Tibial nerve (tissue), 4 donors: ENCODE results near the gene SF3B5. TPM values are rescaled to one million over a fixed set of nuclear protein-coding genes. Genes with fewer than 3 reads are reported as not detected.

Source experiments
- DNase-seq, 2 donors: peaks; one replicate each; pipeline ENCODE4 v3.0.0-alpha.2; 2019; ENCODE audit warnings: low spot score in 2 of 2
- H3K27ac ChIP-seq, 4 donors: fragments of 200-600 bp; sonication (generic) in 3 of 4; one replicate each; pipeline ENCODE4 v1.5.1; 2017 to 2019; ENCODE audit warnings: mild to moderate bottlenecking in 1 of 4
- H3K27me3 ChIP-seq, 2 donors: fragments of 200-600 bp; sonication (generic) in 1 of 2; one replicate each; pipeline versions ENCODE4 v1.5.1 to v1.6.0; 2017 to 2019
- H3K36me3 ChIP-seq, 3 donors: fragments of 200-600 bp; sonication (generic); one replicate each; pipeline ENCODE4 v1.5.1; 2018 to 2019
- H3K4me1 ChIP-seq, 4 donors: fragments of 200-600 bp; sonication (generic) in 3 of 4; one replicate each; pipeline ENCODE4 v1.5.1; 2017 to 2019
- H3K4me3 ChIP-seq, 4 donors: fragments of 200-600 bp; sonication (generic) in 3 of 4; one replicate each; pipeline ENCODE4 v1.5.1; 2017 to 2019; ENCODE audit warnings: mild to moderate bottlenecking in 1 of 4, moderate library complexity in 1 of 4
- H3K9me3 ChIP-seq, 4 donors: fragments of 200-600 bp; sonication (generic) in 3 of 4; one replicate each; pipeline ENCODE4 v1.5.1; 2017 to 2019
- EP300 ChIP-seq, 2 donors: sonication (generic); formaldehyde crosslinking; IDR thresholded peaks; one replicate each; pipeline ENCODE4 v1.6.1; 2017; ENCODE audit warnings: antibody characterized with exemption in 2 of 2, mild to moderate bottlenecking in 1 of 2
- POLR2A ChIP-seq, 2 donors: fragments of 450-650 bp; IDR thresholded peaks; one replicate each; pipeline ENCODE4 v1.6.1; 2017; ENCODE audit warnings: antibody characterized with exemption in 2 of 2, mild to moderate bottlenecking in 2 of 2, moderate library complexity in 2 of 2
- WGBS, 2 donors: methylation state at CpG; one replicate each; pipeline ENCODE4 v1.1.5; 2018; 5-methylcytosine and 5-hydroxymethylcytosine counted together
- total RNA-seq, 4 donors: library from RNA; depleted of rRNA; stranded (reverse); fragments of >200 nt; gene quantifications; one replicate each; pipeline ENCODE4 v1.1.0, GENCODE V29; 2016
- TF ChIP-seq, protein P1 (sequence below), 5 experiments: fragments of 200-600 bp in 3 of 5; fragments of 450-650 bp in 2 of 5; sonication (generic) in 3 of 5; IDR thresholded peaks; one replicate each; pipeline ENCODE4 v1.5.1; 2016 to 2019; ENCODE audit warnings: antibody characterized with exemption in 5 of 5, mild to moderate bottlenecking in 3 of 5, moderate library complexity in 2 of 5

SF3B5 gene
- total RNA-seq, 4 donors from 2014 or later: 99.8 to 155 (median 118) TPM

DNA sequence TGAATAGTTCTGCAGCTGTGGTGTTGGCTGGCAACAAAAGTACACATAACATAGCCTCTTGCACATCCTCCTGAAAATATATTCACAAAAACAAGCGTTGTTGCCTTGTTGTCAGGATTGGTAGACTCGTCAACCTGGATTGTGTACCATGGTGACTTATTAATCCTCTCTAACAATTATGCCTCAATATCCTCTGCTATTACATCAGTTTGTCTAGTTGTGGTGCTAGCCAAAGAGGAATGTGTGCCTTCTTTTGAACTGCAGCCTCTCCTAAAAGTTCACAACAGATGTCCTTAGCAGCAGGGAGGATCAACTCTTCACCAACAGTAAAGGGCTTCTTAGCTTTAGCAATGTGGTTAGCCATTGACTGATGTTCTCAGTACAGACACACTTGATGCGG lies 3.6 kb upstream of the SF3B5 start:
- H3K27ac ChIP-seq: no peak overlapping the region
- H3K4me3 ChIP-seq: no peak overlapping the region
- no peaks in the 10 kb centered on the region for H3K9me3 ChIP-seq
- TF ChIP-seq POLR2A (IDR thresholded peaks at IDR 0.05) (no peak), EP300 (IDR thresholded peaks at IDR 0.05) (no peak)
- TF ChIP-seq, protein P1, sequence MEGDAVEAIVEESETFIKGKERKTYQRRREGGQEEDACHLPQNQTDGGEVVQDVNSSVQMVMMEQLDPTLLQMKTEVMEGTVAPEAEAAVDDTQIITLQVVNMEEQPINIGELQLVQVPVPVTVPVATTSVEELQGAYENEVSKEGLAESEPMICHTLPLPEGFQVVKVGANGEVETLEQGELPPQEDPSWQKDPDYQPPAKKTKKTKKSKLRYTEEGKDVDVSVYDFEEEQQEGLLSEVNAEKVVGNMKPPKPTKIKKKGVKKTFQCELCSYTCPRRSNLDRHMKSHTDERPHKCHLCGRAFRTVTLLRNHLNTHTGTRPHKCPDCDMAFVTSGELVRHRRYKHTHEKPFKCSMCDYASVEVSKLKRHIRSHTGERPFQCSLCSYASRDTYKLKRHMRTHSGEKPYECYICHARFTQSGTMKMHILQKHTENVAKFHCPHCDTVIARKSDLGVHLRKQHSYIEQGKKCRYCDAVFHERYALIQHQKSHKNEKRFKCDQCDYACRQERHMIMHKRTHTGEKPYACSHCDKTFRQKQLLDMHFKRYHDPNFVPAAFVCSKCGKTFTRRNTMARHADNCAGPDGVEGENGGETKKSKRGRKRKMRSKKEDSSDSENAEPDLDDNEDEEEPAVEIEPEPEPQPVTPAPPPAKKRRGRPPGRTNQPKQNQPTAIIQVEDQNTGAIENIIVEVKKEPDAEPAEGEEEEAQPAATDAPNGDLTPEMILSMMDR (IDR thresholded peaks at IDR 0.05): no peak
- no peak for DNase-seq
- H3K36me3 ChIP-seq: no peaks in the 10 kb centered on the region
- WGBS, 2 donors: 64 to 88% methylated on average over 3 of the region's 3 CpGs
- no peaks in the 10 kb centered on the region for H3K27me3 ChIP-seq
- peaks cover 0 to 14% (median 9%) of the 10 kb centered on the region in 4 donors for H3K4me1 ChIP-seq

DNA sequence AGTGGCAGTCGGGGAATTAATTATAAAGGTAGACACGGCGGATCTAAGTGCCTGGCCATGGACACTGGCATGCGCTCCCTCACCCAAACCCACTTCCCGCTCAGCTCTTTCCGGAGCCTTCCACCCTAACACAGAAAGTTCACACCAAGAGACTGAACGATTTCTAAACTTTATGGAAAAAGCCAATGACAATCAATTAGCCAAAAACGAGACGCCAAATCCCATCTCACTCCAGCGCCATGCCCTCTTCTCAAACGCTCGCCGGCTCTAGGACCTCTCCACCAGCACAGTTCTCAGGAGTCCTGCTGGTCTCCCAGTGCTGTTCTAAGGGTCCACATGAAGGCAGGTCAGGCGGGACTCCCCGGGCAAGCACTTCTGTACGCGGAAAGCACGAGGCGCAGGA lies 641 bp downstream of the SF3B5 start:
- DNase-seq: no peak
- no peak for TF ChIP-seq POLR2A (IDR thresholded peaks at IDR 0.05)
- TF ChIP-seq EP300 (IDR thresholded peaks at IDR 0.05): no peak
- TF ChIP-seq, protein P1 (IDR thresholded peaks at IDR 0.05): no peak
- peak overlapping the region; percentile 72 to 88 (median 82) for H3K27ac ChIP-seq
- H3K9me3 ChIP-seq: no peaks in the 10 kb centered on the region
- no peaks in the 10 kb centered on the region for H3K36me3 ChIP-seq
- no peaks in the 10 kb centered on the region for H3K27me3 ChIP-seq
- whole genome bisulfite sequencing, 2 donors: 2% methylated on average over 17 to 18 of the region's 19 CpGs
- peak overlapping the region; percentile 64 to 97 (median 86) for H3K4me3 ChIP-seq
- peaks cover 0 to 26% (median 15%) of the 10 kb centered on the region in 4 donors for H3K4me1 ChIP-seq

DNA sequence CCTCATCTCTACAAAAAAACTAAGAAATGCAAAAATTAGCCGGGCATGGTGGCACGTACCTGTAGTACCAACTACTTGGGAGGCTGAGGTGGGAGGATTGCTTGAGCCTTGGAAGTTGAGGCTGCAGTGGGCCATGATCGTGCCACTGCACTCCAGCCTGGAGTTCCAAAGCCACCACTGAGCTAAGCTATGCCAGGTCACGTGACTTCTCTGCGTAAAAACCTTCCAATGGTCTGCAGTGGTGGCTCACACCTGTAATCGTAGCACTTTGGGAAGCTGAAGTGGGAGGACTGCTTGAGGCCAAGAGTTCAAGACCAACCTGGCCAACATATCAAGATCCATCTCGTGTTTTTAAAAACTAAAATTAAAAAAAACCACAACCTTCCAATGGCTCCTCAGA lies 1.7 kb downstream of the SF3B5 start:
- Histone ChIP-seq H3K4me1 (peaks cover 0 to 26% (median 15%) of the 10 kb centered on the region in 4 donors), H3K9me3 (no peaks in the 10 kb centered on the region), H3K27ac (no peak overlapping the region), H3K27me3 (no peaks in the 10 kb centered on the region), H3K36me3 (no peaks in the 10 kb centered on the region), H3K4me3 (no peak overlapping the region)
- DNase-seq: no peak
- TF ChIP-seq POLR2A (IDR thresholded peaks at IDR 0.05) (no peak), EP300 (IDR thresholded peaks at IDR 0.05) (no peak)
- WGBS, 2 donors: 90 to 94% methylated on average over 7 of the region's 7 CpGs

DNA sequence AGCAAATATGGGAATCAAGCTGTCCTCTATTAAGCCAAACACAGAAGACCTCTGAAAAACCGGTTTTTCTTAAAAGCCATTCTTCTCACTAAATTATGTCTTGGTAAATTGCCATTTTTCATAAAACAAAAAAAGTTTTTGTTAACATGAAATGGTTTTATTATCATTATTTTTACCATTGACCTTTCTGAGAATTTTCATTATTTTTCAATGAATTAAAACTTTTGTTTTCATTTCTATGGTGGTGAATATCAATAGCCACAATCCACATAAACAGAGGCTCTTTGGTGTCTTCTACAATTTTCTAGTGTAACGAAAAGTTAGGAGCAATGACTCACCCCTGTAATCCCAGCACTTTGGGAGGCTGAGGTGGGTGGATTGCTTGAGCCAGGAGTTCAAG lies 2.1 kb downstream of the SF3B5 start:
- H3K4me3 ChIP-seq: no peak overlapping the region
- no peaks in the 10 kb centered on the region for H3K9me3 ChIP-seq
- no peak overlapping the region for H3K27ac ChIP-seq
- H3K4me1 ChIP-seq: peaks cover 0 to 26% (median 15%) of the 10 kb centered on the region in 4 donors
- H3K36me3 ChIP-seq: peaks cover 0 to under 1% (median 0%) of the 10 kb centered on the region in 3 donors
- no peak for DNase-seq
- TF ChIP-seq, protein P1 (IDR thresholded peaks at IDR 0.05): no peak
- TF ChIP-seq EP300 (IDR thresholded peaks at IDR 0.05) (no peak), POLR2A (IDR thresholded peaks at IDR 0.05) (no peak)
- H3K27me3 ChIP-seq: no peaks in the 10 kb centered on the region
- WGBS, 2 donors: 45 to 53% methylated on average over 2 of the region's 2 CpGs

DNA sequence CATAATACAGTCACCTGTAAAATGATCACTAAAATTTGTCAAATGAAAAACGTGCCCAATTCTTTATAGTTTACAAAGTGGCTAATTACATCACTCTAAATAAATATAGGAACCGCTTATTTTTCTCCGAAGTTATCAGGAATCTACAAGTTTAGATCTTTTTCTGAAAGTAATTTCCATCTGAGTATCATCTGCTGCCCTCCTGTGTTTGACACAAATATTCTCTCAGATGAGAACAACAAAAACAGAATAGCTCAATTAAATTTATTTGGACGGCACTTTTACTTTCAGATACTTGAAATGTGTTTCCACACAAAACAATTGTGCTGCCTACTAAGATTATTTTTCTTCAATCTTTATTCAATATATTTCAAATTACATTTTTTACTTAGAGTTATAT lies 5.0 kb downstream of the SF3B5 start:
- Histone ChIP-seq H3K4me3 (no peak overlapping the region), H3K9me3 (no peaks in the 10 kb centered on the region), H3K36me3 (peaks cover 0 to 14% (median 0%) of the 10 kb centered on the region in 3 donors), H3K27ac (no peak overlapping the region), H3K4me1 (peaks cover 0 to 20% (median 15%) of the 10 kb centered on the region in 4 donors), H3K27me3 (no peaks in the 10 kb centered on the region)
- no peak for DNase-seq
- TF ChIP-seq EP300 (IDR thresholded peaks at IDR 0.05) (no peak), POLR2A (IDR thresholded peaks at IDR 0.05) (no peak)
- TF ChIP-seq, protein P1 (IDR thresholded peaks at IDR 0.05): no peak
- 67 to 69% methylated on average over 4 of the region's 4 CpGs for WGBS, 2 donors
